ENCODE results near the gene TRIP6. TPM values are rescaled to one million over a fixed set of nuclear protein-coding genes. Genes with fewer than 3 reads are reported as not detected.

Gene TRIP6
- total and polyA plus RNA-seq, 5 donors from 2014 or later = 2.8 to 8.4 (median 3.7) TPM

DNA sequence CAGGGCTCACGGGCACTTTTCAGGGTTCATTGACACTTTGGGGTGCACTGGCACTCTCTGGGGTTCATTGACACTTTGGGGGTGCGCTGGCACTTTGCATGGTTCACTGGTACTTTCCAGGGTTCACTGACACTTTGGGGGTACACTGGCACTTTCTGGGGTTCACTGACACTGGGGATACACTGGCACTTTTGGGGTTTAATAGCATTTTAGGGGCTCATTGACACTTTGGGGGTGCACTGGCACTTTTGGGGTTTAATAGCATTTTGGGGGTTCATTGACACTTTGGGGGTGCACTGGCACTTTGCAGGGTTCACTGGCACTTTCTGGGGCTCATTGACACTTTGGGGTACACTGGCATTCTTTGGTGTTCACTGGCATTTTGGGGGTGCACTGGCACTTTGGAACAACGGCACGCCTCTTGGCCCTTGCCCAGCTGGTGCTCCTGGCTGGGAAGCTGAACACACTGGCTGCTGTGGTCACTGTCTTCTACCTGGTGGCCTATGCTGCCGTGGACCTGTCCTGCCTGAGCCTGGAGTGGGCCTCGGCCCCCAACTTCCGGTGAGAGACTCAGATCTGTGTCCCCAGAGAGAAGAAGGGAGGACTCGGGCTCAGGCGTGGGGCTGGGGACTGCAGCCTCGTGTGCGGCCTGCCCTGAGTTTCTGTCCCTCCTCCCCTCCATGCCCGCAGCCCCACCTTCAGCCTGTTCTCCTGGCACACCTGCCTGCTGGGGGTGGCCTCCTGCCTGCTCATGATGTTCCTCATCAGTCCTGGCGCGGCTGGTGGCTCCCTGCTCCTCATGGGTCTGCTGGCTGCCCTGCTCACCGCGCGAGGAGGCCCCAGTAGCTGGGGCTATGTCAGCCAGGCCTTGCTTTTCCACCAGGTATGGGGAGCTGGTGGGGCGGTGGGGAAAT lies 6.2 kb upstream of the TRIP6 start:
- Mint-ChIP-seq H3K4me1 (peaks cover 0 to 9% (median 2%) of the 10 kb centered on the region in 4 donors), H3K27ac (no peak overlapping the region), H3K4me3 (no peak overlapping the region), H3K9me3 (no peaks in the 10 kb centered on the region), H3K36me3 (peaks cover 34% of the 10 kb centered on the region), H3K27me3 (no peaks in the 10 kb centered on the region)
- H3K4me1 ChIP-seq (ENCODE audit: control insufficient read depth, insufficient read depth, low read length, poor library complexity, severe bottlenecking) = no peaks in the 10 kb centered on the region
- H3K27ac ChIP-seq (ENCODE audit: insufficient read depth, low read length, poor library complexity, severe bottlenecking) = no peak overlapping the region
- ATAC-seq (ENCODE audit: low read depth in 2 of 2) (no peak), DNase-seq (no peak)
- peaks cover 47% of the 10 kb centered on the region for H3K36me3 ChIP-seq (ENCODE audit: control insufficient read depth, insufficient read depth, low read length)
- H3K4me3 ChIP-seq (ENCODE audit: low read depth, low read length) = no peak overlapping the region
- no peaks in the 10 kb centered on the region for H3K27me3 ChIP-seq (ENCODE audit: control insufficient read depth, insufficient read depth, low read length)
- H3K9me3 ChIP-seq (ENCODE audit: control insufficient read depth in 2 of 2, low read length in 2 of 2) = no peaks in the 10 kb centered on the region

- Histone ChIP-seq H3K27ac (ENCODE audit: insufficient read depth, low read length, poor library complexity, severe bottlenecking) (no peak overlapping the region), H3K36me3 (ENCODE audit: control insufficient read depth, insufficient read depth, low read length) (peaks cover 47% of the 10 kb centered on the region), H3K9me3 (ENCODE audit: control insufficient read depth in 2 of 2, low read length in 2 of 2) (no peaks in the 10 kb centered on the region), H3K27me3 (ENCODE audit: control insufficient read depth, insufficient read depth, low read length) (no peaks in the 10 kb centered on the region), H3K4me3 (ENCODE audit: low read depth, low read length) (no peak overlapping the region), H3K4me1 (ENCODE audit: control insufficient read depth, insufficient read depth, low read length, poor library complexity, severe bottlenecking) (peaks cover 3% of the 10 kb centered on the region)
- Mint-ChIP-seq H3K4me1 (peaks cover 0 to 12% (median 2%) of the 10 kb centered on the region in 4 donors), H3K36me3 (peaks cover 34% of the 10 kb centered on the region), H3K9me3 (no peaks in the 10 kb centered on the region), H3K27me3 (no peaks in the 10 kb centered on the region), H3K27ac (no peak overlapping the region), H3K4me3 (no peak overlapping the region)
- ATAC-seq (ENCODE audit: low read depth in 2 of 2) (no peak), DNase-seq (no peak)
Observed at GRCh38 chr7:100861616-100861985, 5.6 kb upstream of the TRIP6 start.

GRCh38 chr7:100863406-100863950 lies 3.7 kb upstream of the TRIP6 start:
- Histone ChIP-seq H3K36me3 (ENCODE audit: control insufficient read depth, insufficient read depth, low read length) (peaks cover 41% of the 10 kb centered on the region), H3K27ac (ENCODE audit: insufficient read depth, low read length, poor library complexity, severe bottlenecking) (no peak overlapping the region), H3K9me3 (ENCODE audit: control insufficient read depth in 2 of 2, low read length in 2 of 2) (no peaks in the 10 kb centered on the region), H3K4me3 (ENCODE audit: low read depth, low read length) (no peak overlapping the region), H3K4me1 (ENCODE audit: control insufficient read depth, insufficient read depth, low read length, poor library complexity, severe bottlenecking) (peaks cover 17% of the 10 kb centered on the region), H3K27me3 (ENCODE audit: control insufficient read depth, insufficient read depth, low read length) (no peaks in the 10 kb centered on the region)
- Mint-ChIP-seq H3K9me3 (no peaks in the 10 kb centered on the region), H3K27me3 (no peaks in the 10 kb centered on the region), H3K27ac (no peak overlapping the region), H3K4me1 (peaks cover 0 to 18% (median 2%) of the 10 kb centered on the region in 4 donors), H3K4me3 (peak overlapping the region in 1 of 4 donors; percentile 27), H3K36me3 (peaks cover 28% of the 10 kb centered on the region)
- no peak for ATAC-seq (ENCODE audit: low read depth in 2 of 2)
- no peak for DNase-seq

DNA sequence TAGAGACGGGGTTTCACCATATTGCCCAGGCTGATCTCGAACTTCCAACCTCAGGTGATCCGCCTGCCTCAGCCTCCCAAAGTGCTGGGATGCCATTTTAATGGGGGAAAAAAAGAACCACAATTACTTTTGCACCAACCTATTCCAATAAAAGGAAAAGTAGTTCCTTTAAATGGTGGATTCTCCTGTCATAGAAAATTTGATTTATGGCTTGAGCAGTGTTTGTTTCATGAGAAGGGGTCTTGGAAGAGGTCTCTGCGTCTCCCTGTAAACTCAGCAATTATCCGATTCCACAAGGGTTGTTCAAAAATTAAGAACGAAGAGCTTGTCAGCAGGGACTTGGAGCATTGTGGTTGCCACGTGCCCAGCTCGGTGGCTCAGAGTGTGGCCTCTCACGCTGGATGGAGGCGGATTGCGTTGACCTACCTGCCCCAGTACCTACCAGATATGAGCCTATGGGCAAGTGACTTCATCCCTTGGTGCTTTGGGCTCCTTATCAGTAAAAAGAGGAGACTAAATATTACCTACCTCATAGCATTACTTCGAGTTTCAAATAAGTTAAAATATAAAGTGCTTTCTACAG lies 2.8 kb upstream of the TRIP6 start:
- Histone ChIP-seq H3K4me1 (ENCODE audit: control insufficient read depth, insufficient read depth, low read length, poor library complexity, severe bottlenecking) (peaks cover 17% of the 10 kb centered on the region), H3K36me3 (ENCODE audit: control insufficient read depth, insufficient read depth, low read length) (peaks cover 37% of the 10 kb centered on the region), H3K27me3 (ENCODE audit: control insufficient read depth, insufficient read depth, low read length) (no peaks in the 10 kb centered on the region), H3K9me3 (ENCODE audit: control insufficient read depth in 2 of 2, low read length in 2 of 2) (no peaks in the 10 kb centered on the region), H3K4me3 (ENCODE audit: low read depth, low read length) (no peak overlapping the region), H3K27ac (ENCODE audit: insufficient read depth, low read length, poor library complexity, severe bottlenecking) (no peak overlapping the region)
- Mint-ChIP-seq H3K9me3 (no peaks in the 10 kb centered on the region), H3K4me3 (peak overlapping the region in 2 of 4 donors; percentile 9 to 43), H3K27ac (no peak overlapping the region), H3K36me3 (peaks cover 23% of the 10 kb centered on the region), H3K4me1 (peaks cover 0 to 18% (median 2%) of the 10 kb centered on the region in 4 donors), H3K27me3 (no peaks in the 10 kb centered on the region)
- ATAC-seq (ENCODE audit: low read depth in 2 of 2) = no peak
- no peak for DNase-seq

GRCh38 chr7:100865372-100865911 lies 1.7 kb upstream of the TRIP6 start:
- Histone ChIP-seq H3K27me3 (ENCODE audit: control insufficient read depth, insufficient read depth, low read length) (no peaks in the 10 kb centered on the region), H3K36me3 (ENCODE audit: control insufficient read depth, insufficient read depth, low read length) (peaks cover 27% of the 10 kb centered on the region), H3K4me3 (ENCODE audit: low read depth, low read length) (no peak overlapping the region), H3K4me1 (ENCODE audit: control insufficient read depth, insufficient read depth, low read length, poor library complexity, severe bottlenecking) (peaks cover 17% of the 10 kb centered on the region), H3K27ac (ENCODE audit: insufficient read depth, low read length, poor library complexity, severe bottlenecking) (peak overlapping the region; percentile 55), H3K9me3 (ENCODE audit: control insufficient read depth in 2 of 2, low read length in 2 of 2) (no peaks in the 10 kb centered on the region)
- no peaks in the 10 kb centered on the region for H3K9me3 Mint-ChIP-seq
- peaks cover 0 to 18% (median 2%) of the 10 kb centered on the region in 4 donors for H3K4me1 Mint-ChIP-seq
- no peaks in the 10 kb centered on the region for H3K27me3 Mint-ChIP-seq
- H3K27ac Mint-ChIP-seq = no peak overlapping the region
- DNase-seq (no peak), ATAC-seq (ENCODE audit: low read depth in 2 of 2) (no peak)
- peaks cover 13% of the 10 kb centered on the region for H3K36me3 Mint-ChIP-seq
- H3K4me3 Mint-ChIP-seq = peak overlapping the region in 1 of 4 donors; percentile 61

DNA sequence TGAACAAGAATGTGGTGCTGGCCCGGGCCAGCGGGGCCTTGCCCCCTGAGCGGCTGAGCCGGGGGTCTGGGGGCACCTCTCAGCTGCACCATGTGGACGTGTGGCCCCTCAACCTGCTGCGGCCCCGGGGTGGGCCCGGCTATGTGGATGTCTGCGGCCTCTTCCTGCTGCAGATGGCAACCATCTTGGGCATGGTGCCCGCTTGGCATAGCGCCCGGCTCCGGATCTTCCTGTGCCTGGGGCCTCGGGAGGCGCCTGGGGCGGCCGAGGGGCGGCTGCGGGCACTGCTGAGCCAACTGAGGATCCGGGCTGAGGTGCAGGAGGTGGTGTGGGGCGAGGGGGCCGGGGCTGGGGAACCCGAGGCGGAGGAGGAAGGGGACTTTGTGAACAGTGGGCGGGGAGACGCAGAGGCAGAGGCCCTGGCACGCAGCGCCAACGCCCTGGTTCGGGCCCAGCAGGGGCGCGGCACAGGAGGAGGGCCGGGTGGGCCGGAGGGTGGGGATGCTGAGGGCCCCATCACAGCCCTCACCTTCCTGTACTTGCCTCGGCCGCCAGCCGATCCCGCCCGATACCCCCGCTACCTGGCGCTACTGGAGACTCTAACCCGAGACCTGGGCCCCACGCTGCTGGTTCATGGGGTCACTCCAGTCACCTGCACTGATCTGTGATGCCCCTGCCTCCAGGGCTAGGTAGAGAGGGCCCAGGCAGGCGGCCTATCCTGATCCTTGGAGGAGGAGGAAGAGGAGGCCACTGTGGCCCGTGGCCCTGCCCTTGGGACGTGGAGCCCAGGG lies 1.1 kb upstream of the TRIP6 start:
- Mint-ChIP-seq H3K27ac (peak overlapping the region in 2 of 3 donors; percentile 52 to 87), H3K27me3 (no peaks in the 10 kb centered on the region), H3K9me3 (no peaks in the 10 kb centered on the region), H3K4me1 (peaks cover 0 to 16% (median 2%) of the 10 kb centered on the region in 4 donors), H3K36me3 (peaks cover 7% of the 10 kb centered on the region), H3K4me3 (peak overlapping the region in 2 of 4 donors; percentile 27 to 81)
- ATAC-seq (ENCODE audit: low read depth in 2 of 2) = peak; percentile 42 to 56
- Histone ChIP-seq H3K4me1 (ENCODE audit: control insufficient read depth, insufficient read depth, low read length, poor library complexity, severe bottlenecking) (peaks cover 17% of the 10 kb centered on the region), H3K27ac (ENCODE audit: insufficient read depth, low read length, poor library complexity, severe bottlenecking) (peak overlapping the region; percentile 55), H3K27me3 (ENCODE audit: control insufficient read depth, insufficient read depth, low read length) (no peaks in the 10 kb centered on the region), H3K36me3 (ENCODE audit: control insufficient read depth, insufficient read depth, low read length) (peaks cover 20% of the 10 kb centered on the region), H3K4me3 (ENCODE audit: low read depth, low read length) (no peak overlapping the region), H3K9me3 (ENCODE audit: control insufficient read depth in 2 of 2, low read length in 2 of 2) (no peaks in the 10 kb centered on the region)
- DNase-seq = peak; percentile 36 to 53 (median 46)

GRCh38 chr7:100866729-100867039 lies 503 bp upstream of the TRIP6 start:
- Mint-ChIP-seq H3K27me3 (no peaks in the 10 kb centered on the region), H3K4me1 (peaks cover 0 to 16% (median 2%) of the 10 kb centered on the region in 4 donors), H3K9me3 (no peaks in the 10 kb centered on the region), H3K4me3 (peak overlapping the region in 3 of 4 donors; percentile 81 to 84 (median 84)), H3K36me3 (peaks cover 7% of the 10 kb centered on the region), H3K27ac (peak overlapping the region in 1 of 3 donors; percentile 87)
- Histone ChIP-seq H3K9me3 (ENCODE audit: control insufficient read depth in 2 of 2, low read length in 2 of 2) (no peaks in the 10 kb centered on the region), H3K4me3 (ENCODE audit: low read depth, low read length) (peak overlapping the region; percentile 32), H3K27ac (ENCODE audit: insufficient read depth, low read length, poor library complexity, severe bottlenecking) (peak overlapping the region; percentile 65), H3K27me3 (ENCODE audit: control insufficient read depth, insufficient read depth, low read length) (no peaks in the 10 kb centered on the region), H3K4me1 (ENCODE audit: control insufficient read depth, insufficient read depth, low read length, poor library complexity, severe bottlenecking) (peaks cover 17% of the 10 kb centered on the region), H3K36me3 (ENCODE audit: control insufficient read depth, insufficient read depth, low read length) (peaks cover 20% of the 10 kb centered on the region)
- ATAC-seq (ENCODE audit: low read depth in 2 of 2) (no peak), DNase-seq (no peak)
